Inflammatory macrophage treated with lipopolysaccharide for 1 hour (primary cell): ENCODE data around the gene SLC45A3.

Experiments used
- DNase-seq, 2 donors: peaks; one replicate each; pipeline ENCODE4 v3.0.0-alpha.2; 2020 to 2022

The SLC45A3 gene

GRCh38 chr1:205699416-205699815 is 19.1 kb upstream of the SLC45A3 start:
- DNase-seq = no peak

GRCh38 chr1:205698921-205699320 is 18.6 kb upstream of the SLC45A3 start:
- no peak for DNase-seq

GRCh38 chr1:205693421-205693991 is 13.2 kb upstream of the SLC45A3 start:
- no peak for DNase-seq

- no peak for DNase-seq
Observed at GRCh38 chr1:205692423-205692822, 12.1 kb upstream of the SLC45A3 start.

DNA sequence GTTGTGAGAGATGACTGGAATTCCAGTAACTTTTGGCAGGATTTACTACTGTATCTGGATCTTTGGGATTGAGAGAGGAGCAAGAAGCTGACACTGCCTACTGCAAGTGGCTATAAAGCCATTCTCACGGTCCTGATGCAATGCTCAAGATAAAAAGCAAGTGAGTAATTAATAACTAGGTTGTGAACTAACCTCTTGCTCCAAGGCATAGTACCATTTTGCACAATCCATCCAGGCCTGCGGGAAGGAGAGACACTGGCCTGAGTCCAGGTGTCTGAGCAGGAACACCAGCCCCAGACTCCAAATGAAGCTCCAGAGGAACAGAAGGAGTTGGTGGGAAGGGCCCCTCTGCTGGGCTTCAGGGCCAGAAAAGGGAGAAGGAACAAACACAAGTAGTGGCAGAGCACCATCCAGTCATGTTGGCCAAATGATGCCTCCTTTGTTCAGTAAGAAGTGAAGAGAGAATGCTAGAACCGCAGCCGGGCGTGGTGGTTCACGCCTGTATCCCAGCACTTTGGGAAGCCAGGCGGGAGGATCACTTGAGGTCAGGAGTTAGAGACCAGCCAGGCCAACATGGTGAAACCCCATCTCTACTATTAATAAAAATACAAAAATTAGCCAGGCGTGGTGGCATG is 9.9 kb upstream of the SLC45A3 start:
- DNase-seq = no peak

- no peak for DNase-seq
Observed at GRCh38 chr1:205689479-205689878, 9.2 kb upstream of the SLC45A3 start.

DNA sequence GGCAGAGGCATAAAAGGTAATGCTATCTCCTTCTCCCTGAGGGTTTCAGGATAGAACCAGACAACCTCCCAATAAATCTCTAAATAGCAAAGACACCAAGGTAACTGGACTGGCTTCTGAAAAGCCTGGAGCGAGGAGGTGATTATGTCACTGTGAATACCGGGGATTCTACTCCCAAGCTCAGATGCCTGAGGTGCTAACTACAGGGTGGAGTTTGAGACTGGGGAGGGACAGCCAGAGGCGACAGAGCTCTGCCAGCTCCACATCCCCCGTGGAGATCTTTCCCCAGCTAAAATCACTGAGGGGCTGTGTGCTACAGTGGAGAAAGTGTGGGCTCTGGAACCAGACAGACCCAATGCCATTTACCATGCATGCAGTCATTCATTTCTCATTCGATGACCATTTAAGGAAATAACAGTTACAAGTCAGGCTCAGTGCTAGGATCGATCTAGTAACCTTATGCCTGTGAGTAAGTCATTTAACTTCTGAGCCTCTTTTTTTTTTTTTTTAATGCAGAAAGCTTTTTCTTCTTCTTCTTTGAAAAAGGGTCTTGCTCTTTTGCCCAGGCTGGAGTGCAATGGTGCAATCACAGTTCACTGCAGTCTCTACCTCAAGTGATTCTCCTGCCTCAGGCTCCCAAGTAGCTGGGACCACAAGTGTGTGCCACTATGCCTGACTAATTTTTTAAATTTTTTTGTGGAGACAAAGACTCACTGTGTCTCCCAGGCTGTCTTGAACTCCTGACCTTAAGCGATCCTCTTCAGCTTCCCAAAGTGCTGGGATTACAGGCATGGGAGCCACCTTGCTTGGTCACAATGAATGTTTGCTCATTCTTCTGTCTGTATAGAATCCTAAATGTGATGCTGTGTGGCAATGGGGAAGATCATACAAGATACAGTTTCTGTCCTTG is 8.1 kb upstream of the SLC45A3 start:
- DNase-seq = no peak

- DNase-seq = no peak
Observed at GRCh38 chr1:205687242-205687641, 6.9 kb upstream of the SLC45A3 start.

GRCh38 chr1:205681364-205681763 is 1.1 kb upstream of the SLC45A3 start:
- no peak for DNase-seq

GRCh38 chr1:205678286-205679111 is 1.8 kb downstream of the SLC45A3 start:
- DNase-seq = no peak

GRCh38 chr1:205677167-205677566 is 3.1 kb downstream of the SLC45A3 start:
- DNase-seq = no peak

DNA sequence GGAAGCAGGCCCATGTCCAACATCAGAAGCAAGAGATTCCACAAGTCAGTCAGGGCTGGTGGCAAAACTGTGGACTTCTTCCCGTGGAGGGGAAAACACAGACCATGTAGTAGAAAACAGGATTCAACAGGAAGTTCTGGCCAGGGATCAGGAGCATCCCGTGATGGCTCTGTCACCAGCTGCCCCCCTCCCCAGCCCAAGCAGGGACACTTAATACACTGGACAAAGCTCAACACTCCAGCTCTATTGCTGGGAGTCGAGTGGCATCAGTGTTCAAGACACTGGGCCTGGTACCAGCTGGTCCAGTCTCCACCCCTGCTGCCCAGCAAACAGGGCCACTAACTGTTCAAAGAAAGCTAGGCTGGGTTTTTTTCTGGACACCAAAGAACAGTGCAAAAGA is 3.7 kb downstream of the SLC45A3 start:
- DNase-seq = no peak

GRCh38 chr1:205676002-205676401 is 4.3 kb downstream of the SLC45A3 start:
- DNase-seq = no peak

- DNase-seq = no peak
Observed at GRCh38 chr1:205675247-205675646, 5.1 kb downstream of the SLC45A3 start.

DNA sequence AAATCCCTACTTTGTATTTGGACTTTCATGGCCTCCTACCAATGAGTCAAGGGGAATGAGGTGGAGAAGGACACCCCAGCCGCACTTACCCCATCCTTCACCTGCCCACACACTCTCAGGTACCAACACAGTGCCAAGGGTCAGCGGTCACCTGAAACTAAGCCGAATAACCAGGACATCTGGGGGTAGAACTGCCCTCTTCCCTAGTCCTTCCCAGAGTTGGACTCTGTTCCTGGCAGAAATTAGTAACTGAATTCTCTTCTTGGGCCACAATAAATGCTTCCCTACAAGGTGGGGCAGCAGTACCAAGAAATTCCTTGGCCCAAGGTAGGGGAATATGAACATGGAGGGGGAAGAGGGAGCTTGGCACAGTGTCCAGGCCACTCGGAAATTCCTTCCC is 7.3 kb downstream of the SLC45A3 start:
- no peak for DNase-seq

DNA sequence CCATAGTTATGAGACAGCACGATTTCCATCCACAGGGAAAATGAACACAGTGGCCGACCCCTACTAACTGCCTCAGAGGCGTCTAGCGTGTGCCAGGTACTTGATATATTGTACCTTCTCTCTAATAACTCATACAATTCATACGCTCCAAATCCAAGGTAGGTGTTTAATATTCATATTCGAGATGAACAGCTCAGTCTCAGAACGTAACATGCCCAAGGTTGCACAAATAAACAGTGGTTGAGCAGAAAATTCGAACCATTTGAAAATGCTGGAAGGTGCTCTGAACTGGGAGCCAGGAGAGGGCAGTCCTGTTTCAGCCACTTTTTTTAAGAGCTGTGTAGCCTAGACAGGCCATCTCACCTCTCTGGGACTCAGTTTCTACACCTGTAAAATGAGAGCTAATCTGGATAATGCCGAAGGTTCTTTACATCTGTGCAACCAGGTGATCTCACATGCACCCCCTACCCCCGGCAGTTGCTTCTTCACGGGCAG is 7.9 kb downstream of the SLC45A3 start:
- DNase-seq = no peak

DNA sequence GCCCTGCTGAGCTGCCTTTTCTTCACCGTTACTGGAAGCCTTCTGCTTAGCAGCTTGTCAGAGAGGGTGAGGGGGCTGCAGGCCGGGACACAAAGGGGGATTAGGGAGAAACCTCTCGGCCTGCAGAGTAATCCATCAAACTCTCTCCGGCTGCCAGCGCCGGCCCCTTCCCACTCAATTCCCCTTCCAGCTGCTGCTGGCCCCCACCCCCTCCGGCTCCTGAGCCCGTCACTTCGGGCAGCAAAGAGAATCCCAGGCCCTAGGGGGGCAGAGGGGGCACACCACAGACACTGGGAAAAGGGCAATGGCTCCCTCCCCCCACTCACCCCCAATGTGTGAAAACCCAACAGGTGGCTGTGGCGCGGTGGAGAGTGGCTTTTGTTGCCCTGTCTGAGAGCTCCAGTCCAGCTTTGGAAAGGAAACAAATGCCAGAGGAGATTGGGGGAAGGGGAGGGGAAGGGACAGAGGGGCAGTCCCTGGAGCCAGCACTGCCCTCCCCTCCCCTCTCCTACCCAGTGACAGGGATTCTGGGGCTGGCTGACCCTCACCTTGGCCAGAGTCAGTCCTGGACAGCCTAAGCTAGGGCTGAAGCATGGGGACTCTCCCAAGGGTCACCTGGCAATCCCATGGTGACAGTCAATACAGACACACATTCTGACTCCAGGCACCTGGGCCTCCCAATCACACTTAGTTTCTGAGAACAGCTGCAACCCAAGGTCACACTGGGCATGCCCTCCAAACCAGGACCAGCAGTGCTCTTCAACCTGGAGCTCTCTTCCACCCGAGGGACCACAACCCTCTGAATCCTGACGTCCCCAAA is 9.5 kb downstream of the SLC45A3 start:
- no peak for DNase-seq

- no peak for DNase-seq
Observed at GRCh38 chr1:205670150-205670446, 10.2 kb downstream of the SLC45A3 start.

GRCh38 chr1:205669341-205670149 is 10.8 kb downstream of the SLC45A3 start:
- peak; percentile 58 to 70 for DNase-seq

DNA sequence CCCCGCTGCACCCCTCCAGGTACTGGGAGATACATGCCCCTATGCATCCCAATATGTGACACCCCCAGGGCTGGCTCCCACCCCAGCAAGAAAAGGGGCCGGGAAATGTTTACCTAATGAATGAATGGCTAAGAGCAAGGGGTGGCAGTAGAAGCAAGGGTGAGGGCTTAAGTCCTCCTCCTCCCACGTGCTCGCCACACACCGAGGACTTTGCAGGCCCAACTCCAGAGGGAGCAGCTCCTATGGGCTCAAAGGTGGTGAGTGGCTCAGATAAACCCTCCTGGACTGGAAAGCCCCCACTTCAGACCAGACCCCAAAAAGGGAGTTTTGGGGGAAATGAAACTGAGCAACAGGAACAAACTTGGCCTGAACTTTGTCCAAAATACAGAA is 11.4 kb downstream of the SLC45A3 start:
- peak; percentile 52 to 69 for DNase-seq

DNA sequence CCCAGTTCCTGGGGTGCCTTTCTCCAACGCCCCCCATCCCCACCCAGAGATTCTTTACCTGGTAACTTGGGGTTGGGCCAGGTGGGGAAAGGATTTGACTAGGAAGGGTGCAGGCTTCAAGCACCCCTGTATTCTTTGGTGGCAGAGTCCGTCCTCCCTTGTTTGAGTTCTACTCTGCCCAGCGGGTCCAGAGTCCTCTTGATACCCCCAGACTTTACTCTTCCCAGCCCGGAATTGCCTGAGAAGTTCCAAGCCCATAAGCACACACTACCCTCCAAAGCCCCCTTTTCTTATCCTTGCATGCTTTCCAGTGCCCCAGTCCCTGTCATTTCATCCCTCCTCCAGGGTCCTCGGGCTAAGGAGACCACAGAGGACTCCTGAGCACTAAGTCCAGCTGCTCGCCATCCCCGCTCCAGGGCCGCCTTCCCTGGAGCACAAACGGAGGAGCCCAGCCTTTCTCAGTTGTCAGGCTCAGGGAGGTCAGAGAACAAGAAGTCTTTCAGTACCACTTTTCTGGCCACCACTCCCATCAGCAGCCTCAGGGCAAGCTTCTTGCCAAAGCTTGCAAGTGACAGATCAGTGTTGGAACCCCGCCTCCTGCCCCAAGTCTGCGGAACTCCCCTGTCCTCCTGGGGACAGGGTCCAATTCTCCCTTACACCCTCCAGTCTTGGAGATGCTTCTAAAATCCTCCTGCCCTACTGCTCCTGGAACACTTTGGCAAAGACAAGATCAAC is 12.2 kb downstream of the SLC45A3 start:
- DNase-seq = no peak
